T-helper 1 cell treated with Interleukin-12 subunit alpha and Interleukin-12 subunit beta and Interleukin-4 antibody, amounts not matched to agents 30 ng/mL and 1 ng/mL, for 36 hours (primary cell): ENCODE measurements around the gene OMP. TPM values are rescaled to one million over a fixed set of nuclear protein-coding genes. Genes with fewer than 3 reads are reported as not detected.
"Not testable (repeated sequence)": the region's sequence is repeated elsewhere in the genome, so short reads cannot be mapped to it uniquely, and the experiment has no call there.

ENCODE experiments used
- intact Hi-C: fragments of 100-400 bp; cut with micrococcal nuclease; formaldehyde crosslinking; loops from one replicate; pipeline ENCODE4 v1.15.1; 2024
- total RNA-seq: library from RNA; stranded (reverse); gene quantifications from 2 replicates; pipeline ENCODE4 v1.2.3, GENCODE V29; 2022

OMP gene
- total RNA-seq, 1 donor from 2014 or later = not detected

DNA sequence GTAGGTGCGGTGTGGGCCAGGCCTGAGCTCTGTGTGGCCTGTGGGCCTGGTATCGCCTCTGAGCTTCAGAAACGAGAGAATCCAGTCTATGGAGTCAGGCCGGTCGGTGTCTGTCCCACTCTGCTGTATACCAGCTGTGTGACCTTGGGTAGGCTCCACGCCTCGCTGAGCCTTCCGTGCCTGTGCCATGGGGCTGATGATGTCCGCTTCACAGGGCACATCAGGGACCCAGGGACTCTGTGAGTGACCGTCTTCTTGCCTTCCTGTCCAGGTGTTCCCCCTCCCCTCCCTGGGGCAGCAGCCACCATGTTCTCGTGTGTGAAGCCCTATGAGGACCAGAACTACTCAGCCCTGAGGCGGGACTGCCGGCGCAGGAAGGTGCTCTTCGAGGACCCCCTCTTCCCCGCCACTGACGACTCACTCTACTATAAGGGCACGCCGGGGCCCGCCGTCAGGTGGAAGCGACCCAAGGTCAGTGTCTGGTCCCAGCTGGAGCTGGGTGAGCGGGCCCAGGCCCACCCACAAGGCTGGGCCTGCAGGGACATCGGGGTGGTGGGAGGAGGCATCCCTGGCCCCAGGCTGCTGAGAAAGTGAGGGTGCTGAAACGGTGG, 18.0 kb upstream of the OMP start:
- intact Hi-C loops = no loop called here

DNA sequence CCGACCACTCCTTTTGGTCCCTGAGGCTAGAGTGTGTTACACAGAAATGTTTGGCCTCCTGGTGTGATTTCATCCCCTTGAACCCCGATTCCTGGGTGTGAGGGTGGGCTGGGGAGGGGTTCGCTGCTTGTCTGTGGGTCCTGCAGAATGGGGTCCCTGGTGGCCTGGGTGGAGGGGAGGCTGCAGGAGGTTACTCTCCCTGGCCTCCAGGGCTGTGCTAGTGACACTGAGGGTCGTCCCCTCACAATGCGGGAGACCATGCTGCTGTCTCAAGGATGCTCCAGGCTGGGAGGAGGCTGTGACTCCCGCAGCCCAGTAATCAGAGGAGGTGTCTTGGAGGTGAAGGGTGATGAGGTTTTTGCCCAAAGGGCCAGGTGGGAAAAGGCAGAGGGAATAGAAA, 17.0 kb upstream of the OMP start:
- intact Hi-C loops = no loop called here

DNA sequence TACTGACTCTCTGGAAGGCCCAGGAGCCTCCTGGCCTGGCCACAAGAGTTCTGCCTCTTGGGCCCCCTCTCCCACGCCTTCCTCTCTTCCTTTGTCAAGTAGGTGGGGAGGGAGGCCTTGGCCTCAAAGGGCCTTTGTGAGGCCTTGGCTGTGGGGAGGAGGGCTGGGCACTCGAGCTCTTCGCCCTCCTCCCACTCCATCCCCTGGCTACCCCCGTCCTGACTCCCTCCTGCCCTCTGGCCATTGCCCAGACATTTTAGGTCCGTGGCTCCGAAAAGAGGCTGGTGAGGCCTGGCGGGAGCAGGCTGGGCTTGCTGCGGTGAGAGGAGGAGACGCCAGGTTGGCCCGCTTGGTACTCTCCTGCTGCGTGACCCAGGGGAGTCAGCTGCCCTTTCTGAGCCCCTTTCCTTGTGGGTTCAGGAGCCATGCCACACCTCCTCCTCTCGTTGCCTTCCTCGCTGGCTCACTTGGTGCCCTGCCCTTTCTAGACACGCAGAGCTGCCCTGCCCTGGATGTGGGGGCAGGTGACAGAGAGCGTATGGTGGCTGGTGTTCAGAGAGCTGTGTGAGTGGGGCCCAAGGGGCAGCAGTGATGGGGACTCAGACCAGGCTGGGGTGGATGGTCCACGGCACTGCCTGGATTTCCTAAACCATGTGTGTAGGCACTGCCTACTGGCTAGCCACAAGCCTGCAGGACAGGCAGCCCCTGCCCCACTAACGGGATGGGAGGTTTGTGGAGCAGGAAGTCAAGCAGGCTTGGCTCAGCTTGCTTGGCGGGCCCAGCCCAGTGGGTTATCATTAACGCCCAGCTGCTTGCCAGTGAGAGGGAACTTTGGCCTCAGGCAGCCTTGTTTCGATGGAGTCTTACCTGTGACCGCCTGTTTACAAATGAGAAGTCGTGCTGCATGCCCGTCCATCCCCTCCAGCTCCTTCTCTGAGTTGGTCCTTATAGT, 15.8 kb upstream of the OMP start:
- intact Hi-C loops = no loop called here

DNA sequence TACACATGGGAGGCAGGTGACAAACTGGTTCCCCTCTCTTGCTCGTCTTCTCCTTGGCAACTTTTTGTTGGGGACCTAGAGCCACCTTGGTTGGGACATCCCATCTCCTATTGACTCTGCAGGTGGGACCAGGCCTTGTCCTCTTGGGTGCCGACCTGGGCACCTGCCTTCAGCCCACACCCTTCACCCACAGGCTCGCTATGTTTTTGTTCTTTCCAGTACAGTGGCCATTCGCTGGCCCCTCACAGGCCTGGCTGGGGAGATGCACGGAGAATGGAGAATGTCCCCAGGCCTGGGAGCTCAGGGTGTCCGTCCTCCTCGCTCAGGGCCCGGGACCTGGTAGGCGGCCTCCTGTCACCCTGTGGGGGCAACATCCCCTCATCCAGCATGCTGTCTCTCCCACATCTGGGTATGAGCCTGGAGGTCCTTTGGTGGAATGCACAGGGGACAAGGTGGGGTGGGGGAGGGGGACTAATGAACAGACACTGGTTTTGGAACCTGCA, 14.9 kb upstream of the OMP start:
- intact Hi-C loops = no loop called here

DNA sequence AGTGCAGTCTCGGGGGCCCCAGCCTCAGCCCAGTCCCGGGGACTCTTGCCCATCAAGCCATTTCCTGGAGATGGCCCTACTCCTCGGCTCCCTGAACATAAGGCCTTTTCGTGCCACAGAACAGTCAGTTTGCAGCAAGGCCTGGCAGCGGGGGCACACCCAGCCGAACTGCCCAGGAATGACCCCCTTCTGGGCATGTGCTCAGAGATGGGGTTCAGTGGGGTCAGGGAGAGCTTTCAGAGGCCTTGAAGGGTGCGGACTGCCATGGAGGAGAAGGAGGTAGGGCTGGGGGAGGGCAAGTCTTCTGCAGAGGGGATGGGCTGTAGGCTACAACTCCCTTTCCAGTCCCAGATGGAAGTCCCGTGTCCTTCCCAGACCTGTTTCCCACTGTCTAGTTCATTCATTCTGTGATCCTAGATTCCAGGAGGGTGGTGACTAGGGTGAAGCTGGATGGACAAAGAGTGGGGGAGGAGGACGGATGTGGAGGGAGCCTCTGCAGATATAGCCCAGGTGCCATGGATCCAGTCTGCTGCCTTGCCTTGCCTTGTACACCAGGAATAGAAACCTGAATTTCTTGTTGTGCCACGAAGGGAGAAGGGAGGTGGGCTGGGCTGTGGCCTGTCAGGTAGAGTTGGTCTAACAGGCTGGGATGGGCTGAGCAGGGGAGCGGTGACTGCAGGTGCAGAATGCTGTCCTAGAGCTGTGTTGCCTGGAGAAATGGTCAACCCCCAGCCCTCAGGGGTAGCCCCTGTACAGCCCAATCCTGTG, 14.2 kb upstream of the OMP start:
- intact Hi-C loops = no loop called here

DNA sequence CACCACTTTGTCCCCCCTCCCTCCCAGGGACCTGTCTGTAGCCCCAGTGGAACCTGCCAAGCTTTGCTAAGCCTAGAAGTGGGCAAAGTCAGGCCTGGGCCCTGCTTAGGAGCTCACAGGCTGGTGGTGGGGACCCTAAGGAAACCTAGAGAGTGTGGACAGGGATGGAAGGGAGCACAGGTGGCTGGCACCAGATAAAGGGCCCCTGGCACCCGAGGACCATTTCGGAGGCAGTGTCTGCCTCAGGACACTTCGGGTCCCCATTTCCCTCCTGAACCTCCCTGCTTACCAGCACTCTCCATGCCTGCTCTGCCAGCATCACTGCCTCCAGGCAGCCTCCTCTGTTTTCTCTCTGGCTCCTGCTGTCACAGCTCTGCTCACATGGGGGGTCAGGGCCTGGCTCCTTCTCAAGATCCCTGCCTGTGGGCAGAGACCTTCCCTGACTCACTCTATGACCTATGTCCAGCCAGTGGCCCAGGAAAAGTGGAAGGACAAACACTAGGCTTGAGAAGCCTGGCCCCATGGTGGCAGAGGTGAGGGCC, 13.6 kb upstream of the OMP start:
- intact Hi-C loops = no loop called here

DNA sequence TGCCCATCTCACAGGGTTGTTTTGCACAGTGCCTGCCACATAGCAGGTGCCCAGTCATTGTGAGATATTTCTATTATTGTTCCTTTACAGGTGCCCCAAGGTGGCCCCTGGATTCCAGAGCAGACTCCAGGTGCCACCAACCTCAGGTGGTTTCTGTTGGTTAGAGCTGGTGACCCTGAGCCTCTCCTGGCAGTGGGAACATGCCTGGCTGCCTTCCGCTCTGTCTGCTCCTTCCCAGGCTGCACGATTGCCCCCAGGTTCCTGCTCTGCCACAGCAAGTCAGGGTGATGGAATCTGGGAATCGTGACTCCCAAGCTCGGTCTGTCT, 12.6 kb upstream of the OMP start:
- intact Hi-C loops = loop anchor here (2.0 kb wide), 2 partner anchors 23 to 37 kb away; partner anchors contain the start of gene CAPN5

DNA sequence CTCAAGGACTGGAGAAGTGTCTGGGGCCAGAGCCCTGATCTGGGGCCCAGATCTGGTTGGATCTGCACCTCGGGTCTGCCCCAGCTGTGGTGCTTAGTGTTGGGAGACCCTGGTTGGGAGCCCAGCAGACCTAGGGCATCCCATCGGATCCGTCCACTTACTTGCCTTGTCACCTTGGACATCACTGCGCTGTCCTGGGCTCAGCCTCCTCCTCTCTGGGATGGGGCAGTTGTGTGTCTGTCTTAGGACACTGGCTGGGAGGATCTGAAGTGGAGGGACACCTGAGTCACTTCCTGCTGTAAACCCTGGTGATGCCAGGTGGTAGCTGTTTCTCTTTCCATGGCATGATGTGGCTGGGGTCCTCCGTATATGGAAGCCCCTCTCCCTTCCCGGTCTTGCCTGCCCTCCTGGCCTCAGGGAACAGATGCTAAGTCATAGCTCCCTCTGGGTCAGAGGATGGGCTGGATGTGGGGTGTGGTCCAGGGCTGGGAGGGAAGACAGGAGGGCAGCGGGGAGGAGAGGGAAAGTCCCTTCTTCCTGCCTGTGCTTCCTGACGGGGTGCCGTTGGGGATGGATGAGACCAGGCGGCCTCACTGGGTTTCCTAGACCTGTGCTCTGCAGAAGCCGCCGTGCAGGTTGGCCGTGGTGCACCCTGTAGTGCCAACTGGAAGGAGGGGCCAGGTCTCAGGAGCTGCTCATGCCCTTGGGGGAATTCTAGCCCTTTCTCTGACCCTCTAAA, 12.1 kb upstream of the OMP start:
- intact Hi-C loops = loop anchor here (1.0 to 2.0 kb wide), 7 partner anchors 24 to 458 kb away; partner anchors contain the start of gene CAPN5

DNA sequence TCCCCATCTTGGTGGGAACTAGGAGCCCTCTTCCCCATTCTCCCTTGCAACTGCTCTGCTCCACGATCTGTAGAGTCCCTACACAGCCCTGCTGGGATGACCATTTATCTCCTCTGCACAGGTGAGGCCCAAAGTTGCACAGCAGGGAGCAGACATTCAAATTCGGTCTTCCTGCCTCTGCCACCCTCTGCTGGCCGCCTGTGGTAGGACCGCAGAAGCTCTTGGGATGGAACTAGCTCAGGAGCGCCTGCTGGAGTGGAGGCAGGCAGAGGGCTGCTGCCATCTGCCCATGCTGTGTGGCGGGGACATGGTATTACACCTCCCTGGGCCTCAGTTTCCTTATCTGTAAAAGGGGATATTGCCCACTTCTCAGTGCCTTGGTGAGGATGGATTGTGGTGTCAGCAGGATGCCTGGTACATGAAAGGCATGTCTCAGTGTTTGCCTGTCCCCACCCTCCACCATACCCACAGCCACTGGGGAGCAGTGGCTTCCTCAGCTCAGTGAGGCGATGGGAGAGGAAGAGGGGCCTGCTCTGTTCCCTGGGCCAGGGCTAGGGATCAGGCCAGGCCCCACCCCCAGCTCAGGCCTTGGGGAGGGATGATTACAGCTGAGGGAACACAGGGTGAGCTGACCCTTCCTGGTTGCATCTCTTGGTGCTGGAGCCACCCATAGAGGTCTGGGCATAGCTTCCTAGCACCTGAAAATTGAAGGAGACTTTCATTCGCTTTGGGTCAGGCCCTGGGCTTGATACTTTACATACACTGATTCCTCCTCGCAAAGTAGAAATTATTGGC, 11.3 kb upstream of the OMP start:
- intact Hi-C loops = loop anchor here (1.0 to 2.0 kb wide), 7 partner anchors 25 to 457 kb away; partner anchors contain the start of gene CAPN5

DNA sequence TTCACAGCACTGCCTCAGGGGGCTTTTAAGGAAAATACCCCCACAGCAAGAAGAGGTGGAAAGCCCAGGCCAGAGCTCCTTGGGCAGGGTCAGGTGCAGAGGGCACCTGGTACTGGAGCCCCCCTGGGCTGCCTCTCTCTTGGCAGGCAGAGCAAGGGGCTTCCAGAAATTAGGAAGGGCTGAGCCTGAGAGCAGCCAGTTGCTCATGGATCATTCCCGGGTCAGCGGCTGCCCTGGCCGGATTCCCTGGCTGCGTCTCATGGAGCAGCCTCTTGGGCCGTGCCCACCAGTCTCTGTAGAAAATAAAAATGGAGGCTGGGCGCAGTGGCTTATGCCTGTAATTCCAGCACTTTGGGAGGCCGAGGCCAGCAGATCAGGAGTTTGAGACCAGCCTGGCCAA, 10.3 kb upstream of the OMP start:
- intact Hi-C loops = no loop called here

DNA sequence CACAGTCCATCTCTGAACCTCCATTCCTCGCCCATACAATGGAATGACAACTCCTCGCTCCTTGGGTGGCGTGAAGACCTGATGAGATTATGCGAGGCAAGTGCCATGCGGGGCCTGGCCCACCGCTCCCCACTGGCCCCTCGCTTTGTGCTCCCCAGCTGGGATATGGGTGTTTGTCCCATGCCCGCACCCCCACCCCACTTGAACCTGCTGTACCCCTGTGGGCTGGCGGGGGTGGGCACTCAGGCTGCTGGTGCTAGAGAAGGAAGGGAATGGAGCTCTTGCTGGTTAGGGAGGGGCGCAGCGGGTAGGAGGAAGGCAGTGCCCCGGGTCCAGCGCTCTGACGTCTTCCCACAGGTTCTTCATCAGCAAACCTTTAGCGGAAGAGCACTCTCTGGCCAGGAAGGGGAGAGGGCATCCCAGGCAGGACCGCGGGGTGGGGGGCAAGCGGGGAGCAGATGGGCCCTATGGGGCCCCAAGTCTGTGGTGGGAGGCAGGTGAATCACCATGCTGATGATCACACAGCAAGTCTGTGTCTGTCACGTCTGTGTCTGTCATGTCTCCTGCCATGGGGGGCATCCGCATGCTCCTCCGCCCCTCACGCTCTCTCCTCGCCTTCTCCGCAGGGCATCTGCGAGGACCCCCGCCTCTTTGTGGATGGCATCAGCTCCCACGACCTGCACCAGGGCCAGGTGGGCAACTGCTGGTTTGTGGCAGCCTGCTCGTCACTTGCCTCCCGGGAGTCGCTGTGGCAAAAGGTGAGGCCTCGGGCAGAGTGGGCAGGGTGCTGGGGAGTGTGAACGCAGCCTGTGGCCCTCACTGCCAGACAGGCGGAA, 9.4 kb upstream of the OMP start:
- intact Hi-C loops = no loop called here

DNA sequence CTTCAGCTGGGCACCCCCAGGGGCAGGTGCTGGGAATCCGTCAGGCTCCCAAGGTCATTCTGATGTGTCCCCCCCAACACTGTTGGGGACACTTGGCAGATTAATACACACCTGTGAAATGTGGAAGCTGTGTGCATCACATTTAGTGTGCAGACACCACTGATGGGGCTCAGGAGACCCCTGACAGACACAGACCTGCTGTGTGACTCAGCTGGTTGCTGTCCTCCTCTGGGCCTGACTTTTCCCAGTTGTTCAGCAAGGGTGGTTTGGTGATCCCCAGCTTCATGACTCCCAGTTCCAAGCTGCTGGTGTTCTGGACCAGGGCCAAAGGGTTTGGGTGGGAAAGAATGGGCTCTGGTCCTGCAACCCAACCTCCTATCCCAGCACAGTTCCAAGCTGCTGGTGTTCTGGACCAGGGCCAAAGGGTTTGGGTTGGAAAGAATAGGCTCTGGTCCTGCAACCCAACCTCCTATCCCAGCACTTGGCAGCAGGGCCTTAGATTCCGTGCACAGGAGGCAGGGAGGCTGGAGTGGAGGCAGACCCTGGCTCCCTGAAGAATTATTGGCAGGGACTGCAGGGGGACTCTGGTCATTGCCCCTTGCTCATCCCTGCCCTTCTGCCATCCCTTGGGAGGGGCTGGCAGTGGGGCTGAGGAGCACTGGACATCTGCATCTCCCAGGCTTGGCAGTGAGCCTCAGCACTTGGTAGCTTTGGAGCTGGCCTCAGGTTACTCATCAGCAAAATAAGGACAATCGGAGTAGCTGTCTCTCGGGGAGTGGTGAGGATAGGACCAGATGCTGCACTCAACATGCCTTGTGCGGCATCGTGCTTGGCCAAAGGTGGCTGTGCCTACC, 8.4 kb upstream of the OMP start:
- intact Hi-C loops = no loop called here

DNA sequence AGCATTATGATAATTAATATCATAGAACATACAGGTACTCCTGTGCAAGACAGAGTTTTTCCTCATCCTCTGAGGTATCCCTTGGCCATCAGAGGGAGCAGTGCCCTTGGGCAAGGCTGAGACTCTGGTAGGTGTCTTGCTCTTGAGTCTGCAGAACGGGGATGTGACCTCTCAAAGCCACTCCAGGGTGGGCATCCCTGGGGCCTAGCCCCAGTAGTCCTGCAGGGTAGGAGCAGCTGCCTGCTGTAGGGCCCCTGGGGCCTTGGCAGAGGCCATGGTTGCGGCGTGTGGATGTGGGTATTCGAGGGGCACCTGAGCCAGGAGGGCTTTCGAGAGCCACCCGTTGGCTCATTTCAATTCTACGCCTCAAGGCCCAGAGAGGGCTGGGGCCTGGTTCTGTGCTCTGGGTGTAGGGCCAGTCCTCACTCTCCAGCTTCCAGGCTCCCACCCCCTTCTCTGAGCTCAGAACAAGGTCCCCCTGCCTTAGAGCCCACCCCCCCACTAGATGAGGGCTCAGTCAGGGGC, 7.7 kb upstream of the OMP start:
- intact Hi-C loops = no loop called here

DNA sequence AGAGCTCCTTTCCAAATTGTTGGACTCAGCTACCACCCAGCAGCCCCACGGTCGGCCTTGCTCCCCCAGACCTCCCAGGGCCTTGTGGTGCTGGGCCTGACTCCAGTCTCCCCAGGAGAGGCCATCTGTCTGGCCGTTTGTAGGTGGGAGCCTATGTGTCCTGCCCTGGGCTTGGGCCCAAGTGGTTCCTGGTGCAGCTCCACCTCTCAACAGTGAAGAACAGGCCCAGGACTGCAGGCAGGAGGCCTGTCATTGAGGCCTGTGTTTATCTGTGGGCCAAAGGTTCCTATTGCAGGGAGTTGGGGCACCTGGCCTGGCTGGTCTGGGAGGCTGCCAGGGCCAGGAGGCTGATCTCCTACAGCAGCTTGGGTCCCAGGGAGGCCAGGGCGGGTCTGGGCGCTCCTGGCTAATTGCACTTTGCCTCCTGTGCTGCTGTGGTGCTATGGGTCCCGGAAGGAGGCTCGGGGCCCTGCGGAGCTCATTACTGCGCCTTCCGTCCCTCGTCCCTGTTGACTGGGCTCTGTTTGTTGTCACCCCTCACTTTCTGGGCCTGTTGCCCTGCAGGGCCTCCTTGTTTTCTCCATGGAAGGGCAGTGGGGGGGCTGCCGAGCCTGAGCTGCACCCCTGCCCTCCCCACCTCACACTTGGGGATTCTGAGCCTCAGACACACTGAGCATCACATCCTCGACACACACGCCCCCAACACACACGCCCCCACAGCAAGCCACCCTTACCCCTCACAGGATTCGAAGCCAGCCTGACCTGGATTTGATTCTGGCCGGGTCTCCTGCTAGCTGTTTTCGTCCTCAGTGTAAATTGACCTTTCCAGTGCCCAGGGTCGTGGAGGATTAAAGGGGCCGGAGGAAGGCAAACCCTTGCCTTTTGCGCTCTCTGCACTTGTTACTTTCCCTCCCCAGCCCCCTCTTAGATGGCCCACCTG, 6.8 kb upstream of the OMP start:
- intact Hi-C loops = no loop called here

DNA sequence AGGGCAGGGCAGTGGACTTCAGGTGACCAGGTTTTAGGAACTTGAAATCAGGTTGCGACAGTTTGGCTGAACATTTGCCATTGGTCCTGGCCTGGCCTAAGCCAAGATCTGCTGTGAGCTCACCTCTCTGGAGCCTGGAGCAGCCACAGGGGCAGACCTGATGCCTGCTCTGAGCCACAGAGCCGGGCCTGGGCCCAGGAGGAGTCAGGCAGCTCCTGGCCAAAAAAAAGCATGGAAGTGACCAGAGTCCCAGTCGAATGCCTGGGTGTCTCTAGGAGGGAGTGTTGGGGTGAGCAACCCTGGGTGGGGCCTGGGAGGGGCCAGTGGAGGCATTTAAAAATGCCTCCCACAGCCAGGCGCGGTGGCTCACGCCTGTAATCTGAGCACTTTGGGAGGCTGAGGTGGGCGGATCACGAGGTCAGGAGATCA, 6.0 kb upstream of the OMP start:
- intact Hi-C loops = no loop called here

DNA sequence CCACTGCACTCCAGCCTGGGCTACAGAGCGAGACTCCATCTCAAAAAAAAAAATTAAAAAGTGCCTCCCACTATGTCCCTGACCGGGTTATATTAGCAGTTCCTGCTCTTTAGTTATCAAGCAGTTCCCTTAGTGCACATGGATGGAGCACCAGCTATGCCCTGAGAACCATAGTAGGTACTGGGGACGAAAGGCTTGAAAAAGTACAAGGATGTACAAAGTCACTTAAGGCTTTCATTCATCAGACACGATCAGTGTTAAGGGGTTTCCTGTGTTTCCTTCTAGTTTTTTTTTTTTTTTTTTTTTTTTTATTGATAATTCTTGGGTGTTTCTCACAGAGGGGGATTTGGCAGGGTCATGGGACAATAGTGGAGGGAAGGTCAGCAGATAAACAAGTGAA, 5.5 kb upstream of the OMP start:
- intact Hi-C loops = not testable (repeated sequence)
